ENCODE data around the gene SPDEF. TPM values are rescaled to one million over a fixed set of nuclear protein-coding genes. Genes with fewer than 3 reads are reported as not detected.

The SPDEF gene
- total RNA-seq, 3 donors from 2014 or later, result 0.13 to 0.24 (median 0.14) TPM

DNA sequence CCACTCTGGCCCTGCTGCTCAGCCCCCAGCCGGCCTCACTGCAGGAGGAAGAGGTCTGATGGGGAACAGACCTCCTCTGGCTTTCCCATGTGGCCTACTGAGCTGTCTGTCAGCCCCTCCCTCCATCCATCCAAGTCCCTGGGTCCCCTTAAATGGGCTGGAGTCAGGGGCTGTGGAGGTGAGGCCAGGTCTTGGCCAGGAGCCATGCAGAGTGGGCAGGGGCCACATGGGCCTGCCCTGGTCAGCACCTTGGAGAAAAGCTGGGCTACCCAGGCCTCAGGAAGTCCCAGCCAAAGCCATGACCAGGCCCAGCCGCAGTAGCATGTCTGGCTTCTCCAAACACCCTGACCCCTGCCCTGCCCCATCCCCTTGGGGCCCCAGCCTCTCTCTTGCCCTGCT lies 6.3 kb downstream of the SPDEF start:
- Mint-ChIP-seq H3K9me3 (no peaks in the 10 kb centered on the region), H3K36me3 (ENCODE audit: insufficient read depth) (no peaks in the 10 kb centered on the region), H3K4me3 (no peak overlapping the region), H3K4me1 (ENCODE audit: low read depth) (no peaks in the 10 kb centered on the region), H3K27me3 (ENCODE audit: low read depth) (peaks cover 2% of the 10 kb centered on the region)
- ATAC-seq (no peak), DNase-seq (no peak)

DNA sequence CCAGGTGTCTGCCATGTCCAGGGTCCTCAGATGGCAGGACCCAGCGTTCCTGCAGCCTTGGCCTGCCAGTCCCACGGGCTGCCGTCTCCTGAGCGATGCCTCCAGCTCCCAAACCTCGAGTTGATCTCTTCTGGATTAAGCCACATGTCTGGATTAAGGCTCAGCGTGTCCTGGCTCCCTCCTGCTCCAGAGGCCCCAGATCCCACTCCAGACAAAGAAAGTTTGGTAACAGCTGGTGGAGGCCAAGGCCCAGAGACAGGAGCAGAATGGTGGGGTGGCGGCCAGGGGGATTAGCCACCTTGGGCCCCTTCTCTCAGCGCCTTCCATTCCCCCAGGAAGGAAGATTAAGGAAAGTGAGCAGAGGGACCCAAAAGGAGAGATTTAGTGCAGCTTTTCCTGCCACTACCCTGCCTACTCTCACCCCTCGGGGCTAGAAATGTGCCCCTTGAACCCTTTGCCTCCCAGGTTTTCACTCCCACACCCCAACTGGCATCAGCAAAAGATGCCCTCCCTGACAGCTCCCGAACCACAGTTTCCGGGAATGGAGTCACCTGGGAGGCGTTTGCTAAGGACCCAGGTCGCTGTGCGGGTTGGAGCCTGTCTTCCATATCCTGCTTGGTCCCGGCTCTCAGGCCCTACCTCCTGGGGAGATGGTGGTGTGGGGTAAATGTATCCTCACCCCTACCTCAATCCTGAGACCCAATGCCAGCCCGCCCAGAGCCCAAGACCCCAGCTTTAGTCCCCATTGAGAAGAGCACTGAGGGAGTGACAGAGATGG lies 6.9 kb downstream of the SPDEF start:
- Mint-ChIP-seq H3K4me3 (no peak overlapping the region), H3K27me3 (ENCODE audit: low read depth) (peaks cover 2% of the 10 kb centered on the region), H3K36me3 (ENCODE audit: insufficient read depth) (no peaks in the 10 kb centered on the region), H3K4me1 (ENCODE audit: low read depth) (no peaks in the 10 kb centered on the region), H3K9me3 (no peaks in the 10 kb centered on the region)
- no peak for DNase-seq
- ATAC-seq, result no peak

GRCh38 chr6:34547701-34548644 lies 8.2 kb downstream of the SPDEF start:
- DNase-seq (no peak), ATAC-seq (no peak)
- H3K4me1 Mint-ChIP-seq (ENCODE audit: low read depth), result no peaks in the 10 kb centered on the region
- no peaks in the 10 kb centered on the region for H3K9me3 Mint-ChIP-seq
- no peaks in the 10 kb centered on the region for H3K36me3 Mint-ChIP-seq (ENCODE audit: insufficient read depth)
- H3K27me3 Mint-ChIP-seq (ENCODE audit: low read depth), result peaks cover 2% of the 10 kb centered on the region
- no peak overlapping the region for H3K4me3 Mint-ChIP-seq

DNA sequence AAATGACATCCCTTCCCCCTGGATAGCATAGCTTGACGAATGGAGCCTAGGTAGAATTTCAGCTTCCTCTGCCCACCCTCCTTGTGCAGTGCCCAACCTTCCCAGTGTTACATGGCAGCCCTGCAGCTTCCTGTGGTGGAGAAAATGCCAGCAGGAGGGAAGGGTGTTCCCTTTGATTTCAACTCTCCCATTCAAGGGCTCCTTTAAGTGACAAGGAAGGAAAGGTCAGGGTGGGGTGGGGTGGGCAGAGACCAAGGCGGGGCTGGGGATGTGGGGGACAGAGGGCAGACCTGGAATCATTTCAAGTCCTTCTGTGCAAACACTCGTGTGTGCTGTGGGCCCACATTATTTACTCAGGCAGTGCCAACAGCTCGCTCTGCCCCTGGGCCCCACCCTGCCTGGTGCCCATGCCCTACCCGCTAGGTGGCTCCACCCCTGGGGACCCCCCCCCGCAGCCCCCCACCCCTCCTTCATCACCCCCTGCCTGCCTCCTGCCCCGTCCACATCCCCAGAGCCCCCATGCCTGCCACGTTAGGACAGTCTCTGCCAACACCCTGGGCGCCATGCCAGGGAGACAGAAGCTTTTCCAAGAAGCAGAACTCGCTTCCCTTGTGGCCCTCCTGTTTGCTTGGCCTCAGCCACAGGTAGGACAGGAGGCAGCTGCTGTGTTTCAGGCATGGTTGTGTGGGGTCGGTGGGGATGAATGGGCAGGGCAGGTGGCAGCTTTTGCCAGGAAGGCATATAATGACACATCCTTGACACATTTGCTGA lies 9.4 kb downstream of the SPDEF start:
- Mint-ChIP-seq H3K4me3 (no peak overlapping the region), H3K9me3 (no peaks in the 10 kb centered on the region), H3K36me3 (ENCODE audit: insufficient read depth) (no peaks in the 10 kb centered on the region), H3K27me3 (ENCODE audit: low read depth) (no peaks in the 10 kb centered on the region), H3K4me1 (ENCODE audit: low read depth) (no peaks in the 10 kb centered on the region)
- ATAC-seq, result no peak
- DNase-seq, result no peak

GRCh38 chr6:34544776-34545471 lies 11.2 kb downstream of the SPDEF start:
- Mint-ChIP-seq H3K36me3 (ENCODE audit: insufficient read depth) (no peaks in the 10 kb centered on the region), H3K27me3 (ENCODE audit: low read depth) (no peaks in the 10 kb centered on the region), H3K9me3 (no peaks in the 10 kb centered on the region), H3K4me1 (ENCODE audit: low read depth) (no peaks in the 10 kb centered on the region), H3K4me3 (no peak overlapping the region)
- no peak for DNase-seq
- ATAC-seq, result no peak

DNA sequence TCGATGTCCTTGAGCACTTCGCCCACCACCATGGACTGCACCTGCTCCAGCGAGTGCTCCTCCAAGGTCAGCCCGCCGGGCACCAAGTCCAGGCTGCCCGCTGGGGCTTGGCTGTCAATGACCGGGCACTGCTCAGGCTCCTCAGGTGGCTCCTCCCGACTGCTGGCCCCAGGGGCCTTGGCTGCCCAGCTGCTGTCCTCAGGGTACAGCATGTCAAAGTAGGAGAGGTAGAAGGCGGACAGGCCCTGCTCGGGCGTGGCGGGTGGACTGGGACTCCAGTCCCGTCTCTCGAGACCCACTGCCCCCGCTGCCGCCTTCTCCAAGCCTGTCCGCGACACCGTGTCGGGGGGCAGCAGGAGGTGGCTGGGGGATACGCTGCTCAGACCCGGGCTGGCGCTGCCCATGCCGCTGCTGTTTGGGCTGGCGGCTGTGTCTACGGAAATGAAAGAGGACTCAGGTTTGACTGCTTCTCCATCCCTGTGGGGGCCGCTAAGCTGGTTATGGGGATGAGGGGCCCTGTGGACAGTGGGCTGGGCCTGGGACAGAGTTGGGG lies 12.0 kb downstream of the SPDEF start:
- ATAC-seq, result no peak
- H3K27me3 Mint-ChIP-seq (ENCODE audit: low read depth), result no peaks in the 10 kb centered on the region
- H3K36me3 Mint-ChIP-seq (ENCODE audit: insufficient read depth), result no peaks in the 10 kb centered on the region
- no peak overlapping the region for H3K4me3 Mint-ChIP-seq
- no peaks in the 10 kb centered on the region for H3K9me3 Mint-ChIP-seq
- H3K4me1 Mint-ChIP-seq (ENCODE audit: low read depth), result no peaks in the 10 kb centered on the region
- DNase-seq, result no peak

DNA sequence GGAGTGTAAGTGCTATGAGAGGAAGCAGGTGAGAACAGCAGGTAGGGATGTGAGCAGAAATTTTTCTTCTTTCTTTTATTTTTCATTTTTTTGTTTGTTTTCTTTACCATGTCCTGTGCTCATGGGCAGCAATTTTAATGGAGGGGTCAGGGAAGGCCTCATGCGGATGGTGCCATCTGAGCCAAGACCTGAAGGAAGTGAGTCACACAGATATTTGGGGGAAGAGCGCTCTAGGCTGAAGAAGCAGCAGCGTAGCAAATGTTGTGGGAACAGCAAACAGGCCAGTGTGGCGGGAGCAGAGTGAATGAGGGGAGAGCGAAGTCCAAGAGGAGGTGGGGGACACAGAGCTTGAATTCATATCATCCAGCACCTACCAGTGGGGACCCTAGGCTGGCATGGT lies 12.7 kb downstream of the SPDEF start:
- H3K4me1 Mint-ChIP-seq (ENCODE audit: low read depth), result no peaks in the 10 kb centered on the region
- no peak overlapping the region for H3K4me3 Mint-ChIP-seq
- ATAC-seq, result no peak
- no peaks in the 10 kb centered on the region for H3K36me3 Mint-ChIP-seq (ENCODE audit: insufficient read depth)
- no peaks in the 10 kb centered on the region for H3K9me3 Mint-ChIP-seq
- DNase-seq, result no peak
- no peaks in the 10 kb centered on the region for H3K27me3 Mint-ChIP-seq (ENCODE audit: low read depth)

- no peaks in the 10 kb centered on the region for H3K4me1 Mint-ChIP-seq (ENCODE audit: low read depth)
- H3K4me3 Mint-ChIP-seq, result no peak overlapping the region
- H3K36me3 Mint-ChIP-seq (ENCODE audit: insufficient read depth), result no peaks in the 10 kb centered on the region
- no peaks in the 10 kb centered on the region for H3K9me3 Mint-ChIP-seq
- H3K27me3 Mint-ChIP-seq (ENCODE audit: low read depth), result no peaks in the 10 kb centered on the region
- ATAC-seq (no peak), DNase-seq (no peak)
Observed at GRCh38 chr6:34540841-34541240, 15.3 kb downstream of the SPDEF start.

DNA sequence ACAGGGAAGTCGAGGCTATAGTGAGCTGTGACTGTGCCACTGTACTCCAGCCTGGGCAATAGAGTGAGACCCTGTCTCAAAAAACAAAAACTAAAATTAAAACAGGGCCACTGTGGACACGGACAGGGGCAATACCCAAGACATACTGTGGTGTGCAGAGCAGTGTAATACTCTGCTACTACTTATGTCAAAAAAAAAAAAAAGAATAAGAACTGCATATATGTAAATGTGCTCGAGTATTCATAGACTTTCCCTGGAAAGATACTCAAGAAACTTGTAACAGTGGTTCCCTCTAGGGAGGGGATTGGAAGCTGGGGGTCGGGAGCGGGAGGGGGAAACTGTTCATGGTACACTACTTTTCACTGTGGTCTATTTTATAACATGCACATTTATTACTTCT lies 15.9 kb downstream of the SPDEF start:
- DNase-seq, result no peak
- H3K27me3 Mint-ChIP-seq (ENCODE audit: low read depth), result no peaks in the 10 kb centered on the region
- no peaks in the 10 kb centered on the region for H3K9me3 Mint-ChIP-seq
- H3K4me1 Mint-ChIP-seq (ENCODE audit: low read depth), result no peaks in the 10 kb centered on the region
- H3K4me3 Mint-ChIP-seq, result no peak overlapping the region
- H3K36me3 Mint-ChIP-seq (ENCODE audit: insufficient read depth), result no peaks in the 10 kb centered on the region
- ATAC-seq, result no peak

DNA sequence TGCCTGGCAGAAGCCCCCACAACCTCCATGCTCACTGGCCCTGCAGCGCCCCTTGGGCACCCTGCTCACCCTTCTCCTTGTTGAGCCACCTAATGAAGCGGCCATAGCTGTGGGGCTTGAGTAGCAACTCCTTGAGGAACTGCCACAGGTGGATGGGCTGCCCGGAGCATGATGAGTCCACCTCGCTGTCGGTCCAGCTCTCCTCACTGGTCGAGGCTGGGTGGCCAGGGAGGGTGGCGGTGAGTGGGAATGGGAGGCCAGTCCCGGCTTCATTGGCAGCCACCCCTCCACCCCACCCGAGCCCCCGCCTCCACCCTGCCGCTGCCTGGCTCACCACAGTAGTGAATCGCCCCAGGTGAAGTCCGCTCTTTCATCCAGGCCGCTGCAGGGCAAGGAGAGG lies 16.9 kb downstream of the SPDEF start:
- H3K27me3 Mint-ChIP-seq (ENCODE audit: low read depth), result no peaks in the 10 kb centered on the region
- no peaks in the 10 kb centered on the region for H3K4me1 Mint-ChIP-seq (ENCODE audit: low read depth)
- ATAC-seq (no peak), DNase-seq (no peak)
- H3K36me3 Mint-ChIP-seq (ENCODE audit: insufficient read depth), result no peaks in the 10 kb centered on the region
- no peak overlapping the region for H3K4me3 Mint-ChIP-seq
- no peaks in the 10 kb centered on the region for H3K9me3 Mint-ChIP-seq

- H3K27me3 Mint-ChIP-seq (ENCODE audit: low read depth), result no peaks in the 10 kb centered on the region
- no peaks in the 10 kb centered on the region for H3K36me3 Mint-ChIP-seq (ENCODE audit: insufficient read depth)
- H3K9me3 Mint-ChIP-seq, result no peaks in the 10 kb centered on the region
- DNase-seq (no peak), ATAC-seq (no peak)
- H3K4me3 Mint-ChIP-seq, result no peak overlapping the region
- H3K4me1 Mint-ChIP-seq (ENCODE audit: low read depth), result no peaks in the 10 kb centered on the region
Observed at GRCh38 chr6:34538581-34538980, 17.5 kb downstream of the SPDEF start.

- no peak for DNase-seq
- Mint-ChIP-seq H3K4me3 (no peak overlapping the region), H3K4me1 (ENCODE audit: low read depth) (no peaks in the 10 kb centered on the region), H3K27me3 (ENCODE audit: low read depth) (no peaks in the 10 kb centered on the region), H3K9me3 (no peaks in the 10 kb centered on the region), H3K36me3 (ENCODE audit: insufficient read depth) (no peaks in the 10 kb centered on the region)
- ATAC-seq, result no peak
Observed at GRCh38 chr6:34537922-34538550, 18.1 kb downstream of the SPDEF start.

Measured in activated T-cell treated with anti-CD3 and anti-CD28 coated beads, Interleukin-2, amount 50 U/mL, for 4 hours (primary cell).